ENCODE measurements around the gene RASD2.
A peak's percentile ranks its signal among the peaks of the same experiment; 100 is the strongest.

The RASD2 gene

DNA sequence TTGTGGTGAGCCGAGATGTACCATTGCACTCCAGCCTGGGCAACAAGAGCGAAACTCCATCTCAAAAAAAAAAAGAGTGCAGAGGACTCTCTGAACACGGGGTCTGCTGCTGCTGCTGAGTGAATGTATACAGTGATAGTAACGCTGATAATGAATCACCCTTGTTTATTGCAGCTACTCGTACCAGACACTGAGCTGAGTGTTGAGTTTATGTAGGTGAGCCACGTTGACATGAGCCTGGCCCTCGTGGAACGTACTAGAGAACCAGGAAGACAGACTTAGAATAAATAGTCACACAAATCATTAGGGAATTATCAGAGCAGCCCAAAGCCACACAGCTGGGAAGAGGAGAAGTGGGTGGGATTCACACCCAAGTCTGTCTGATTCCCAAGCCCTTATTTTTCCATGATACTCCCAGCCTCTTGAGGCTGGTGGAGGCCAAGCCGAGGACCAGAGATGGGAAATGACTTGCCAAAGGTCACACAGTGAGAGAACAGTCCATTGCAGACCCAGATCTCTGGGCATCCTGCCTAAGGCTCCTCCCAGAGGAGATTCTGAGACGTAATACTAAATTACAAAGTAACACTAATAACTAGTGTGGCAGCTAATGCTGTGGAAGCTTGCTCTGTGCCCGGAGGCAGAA is 41.7 kb downstream of the RASD2 start:
- DNase-seq: no peak

- peak in 48 of 56 donors; percentile 11 to 72 (median 34) for DNase-seq
Observed at GRCh38 chr22:35582861-35583670, 42.4 kb downstream of the RASD2 start.

DNA sequence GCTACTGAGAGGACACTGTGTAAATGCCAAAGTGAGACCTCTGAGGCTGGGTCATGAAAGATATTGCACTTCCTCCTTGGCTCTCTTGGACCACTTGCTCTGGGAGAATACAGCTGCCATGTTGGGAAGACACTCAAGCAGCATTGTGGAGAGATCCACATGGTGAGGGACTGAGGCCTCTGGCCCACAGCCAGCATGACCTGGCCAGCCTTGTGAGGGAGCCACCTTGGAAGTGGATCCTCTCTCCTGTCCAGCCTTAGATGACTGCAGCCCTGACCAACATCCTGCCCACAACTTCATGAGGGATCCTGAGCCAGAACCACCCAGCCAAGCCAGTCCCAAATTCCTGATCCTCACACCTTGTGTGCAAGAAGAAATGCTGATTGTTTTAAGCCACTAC is 46.1 kb downstream of the RASD2 start:
- DNase-seq: no peak

DNA sequence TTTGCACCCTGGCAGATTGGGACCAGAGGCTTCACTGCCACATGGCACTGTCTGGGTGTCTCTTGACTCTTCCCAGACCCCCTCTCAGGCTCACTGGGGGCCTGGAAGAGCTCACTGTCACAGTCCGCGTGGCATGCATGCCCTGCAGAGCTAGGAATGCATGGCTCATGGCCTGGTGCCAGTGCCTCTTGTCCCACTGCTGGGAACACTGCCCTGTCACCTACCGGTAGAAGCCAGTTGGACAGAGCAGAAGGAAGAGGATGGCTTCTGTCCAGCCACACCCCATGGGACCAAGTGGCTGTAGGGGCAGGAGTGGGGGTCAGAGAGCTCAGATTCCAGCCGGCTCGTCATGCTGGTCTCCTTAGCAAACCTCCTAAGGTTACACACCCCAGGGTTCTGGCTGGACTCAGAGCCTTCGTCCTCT is 46.8 kb downstream of the RASD2 start:
- DNase-seq: peak in 14 of 56 donors; percentile 5 to 51 (median 27)

GRCh38 chr22:35587896-35588295 is 47.3 kb downstream of the RASD2 start:
- no peak for DNase-seq

DNA sequence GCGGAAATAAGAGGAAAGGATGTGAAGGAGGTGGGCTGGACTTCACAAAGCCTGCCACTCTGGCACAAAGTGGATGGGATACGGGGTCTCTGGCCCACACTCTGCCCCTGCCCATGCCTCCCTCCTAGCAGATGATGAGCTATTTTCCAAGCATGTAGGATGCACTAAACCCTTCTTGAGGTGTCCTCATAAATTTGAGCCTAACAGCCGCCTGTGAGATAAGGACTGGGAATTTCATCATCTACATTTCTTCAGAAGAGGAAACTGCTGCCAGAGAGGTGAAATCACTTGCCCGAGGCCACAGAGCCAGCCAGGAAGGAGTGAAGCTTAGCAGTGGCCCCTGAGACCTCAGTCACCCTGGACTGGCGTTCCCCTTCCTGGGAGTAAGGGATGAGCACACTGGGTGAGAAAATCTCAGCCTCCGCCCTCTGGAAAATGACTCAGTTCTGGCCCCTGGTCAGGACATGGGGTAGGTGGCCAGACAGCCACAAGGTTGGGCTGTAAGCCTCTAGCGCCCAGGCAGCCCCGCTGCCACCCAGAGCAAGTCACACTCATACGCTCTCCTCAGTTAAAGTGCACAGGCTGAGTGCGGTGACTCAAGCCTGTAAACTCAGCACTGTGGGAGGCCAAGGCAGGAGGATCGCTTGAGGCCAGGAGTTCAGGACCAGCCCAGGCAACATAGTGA is 48.6 kb downstream of the RASD2 start:
- DNase-seq: no peak

- DNase-seq: no peak
Observed at GRCh38 chr22:35589756-35590093, 49.1 kb downstream of the RASD2 start.

DNA sequence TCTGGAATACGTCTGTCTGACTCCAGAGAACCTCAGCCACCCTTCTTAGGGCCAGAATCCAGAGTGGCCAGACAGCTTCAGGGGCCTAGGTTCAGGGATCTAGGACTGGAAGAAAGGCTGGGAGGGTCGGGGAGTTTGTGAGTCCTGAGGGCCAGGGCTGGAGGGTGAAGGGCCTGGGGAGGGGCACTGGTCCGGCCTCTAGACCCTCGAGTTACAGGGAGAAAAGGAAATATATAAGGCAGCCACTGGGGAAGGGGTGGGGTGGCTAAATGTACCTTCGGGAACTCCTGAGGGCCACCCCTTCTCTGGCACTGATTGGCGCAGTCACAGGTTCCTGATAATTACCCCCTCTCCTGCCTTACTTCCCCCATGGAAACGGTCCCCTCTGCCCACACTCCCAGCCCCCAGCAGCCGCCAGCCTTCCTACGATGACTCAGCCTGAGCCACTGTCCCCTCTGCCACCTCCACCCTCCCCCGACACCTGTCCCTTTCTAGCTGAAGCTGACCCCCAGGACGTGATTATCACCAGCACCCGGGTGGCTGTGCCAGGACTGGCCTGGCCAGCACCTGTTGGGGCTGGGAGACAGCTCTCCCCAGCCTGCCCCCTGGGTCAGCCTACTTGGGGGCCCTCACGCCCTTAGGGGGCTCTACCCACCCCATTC is 50.1 kb downstream of the RASD2 start:
- DNase-seq: no peak

- DNase-seq: no peak
Observed at GRCh38 chr22:35591714-35592417, 51.2 kb downstream of the RASD2 start.

- DNase-seq: no peak
Observed at GRCh38 chr22:35592418-35592967, 51.9 kb downstream of the RASD2 start.

DNA sequence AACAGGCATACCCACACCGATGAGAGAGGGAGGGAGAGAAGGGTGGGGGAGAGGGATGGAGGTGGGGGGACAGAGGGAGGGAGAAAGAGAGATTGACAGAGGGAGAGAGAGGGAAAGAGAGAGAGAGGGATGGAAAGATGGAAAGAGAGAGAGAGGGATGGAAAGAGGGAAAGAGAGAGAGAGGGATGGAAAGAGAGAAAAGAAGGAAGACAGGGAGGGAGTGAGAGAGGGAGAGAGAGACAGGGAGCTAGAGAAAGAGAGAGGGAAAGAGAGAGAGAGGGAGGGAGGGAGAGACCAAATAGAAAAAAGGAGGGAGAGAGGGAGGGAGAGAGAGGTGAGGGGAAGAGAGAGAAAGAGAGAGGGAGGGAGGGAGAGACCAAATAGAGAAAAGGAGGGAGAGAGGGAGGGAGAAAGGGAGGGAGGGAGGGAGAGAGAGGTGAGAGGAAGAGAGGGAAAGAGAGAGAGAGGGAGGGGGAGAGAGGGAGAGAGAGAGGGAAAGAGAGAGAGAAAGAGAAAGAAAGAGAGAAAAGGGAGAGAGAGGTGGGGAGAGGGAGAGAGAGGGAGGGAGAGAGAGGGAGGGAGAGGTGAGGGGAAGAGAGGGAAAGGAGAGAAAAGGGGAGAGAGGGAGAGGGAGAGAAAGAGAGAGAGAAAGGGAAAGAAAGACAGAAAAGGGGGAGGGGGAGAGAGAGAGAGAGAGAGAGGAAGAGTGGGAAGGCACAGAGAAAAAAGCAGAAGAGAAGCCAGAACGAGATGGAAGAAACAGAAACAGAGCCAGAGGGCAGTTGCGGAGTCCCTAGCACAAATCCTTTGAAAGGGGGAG is 52.6 kb downstream of the RASD2 start:
- no peak for DNase-seq

DNA sequence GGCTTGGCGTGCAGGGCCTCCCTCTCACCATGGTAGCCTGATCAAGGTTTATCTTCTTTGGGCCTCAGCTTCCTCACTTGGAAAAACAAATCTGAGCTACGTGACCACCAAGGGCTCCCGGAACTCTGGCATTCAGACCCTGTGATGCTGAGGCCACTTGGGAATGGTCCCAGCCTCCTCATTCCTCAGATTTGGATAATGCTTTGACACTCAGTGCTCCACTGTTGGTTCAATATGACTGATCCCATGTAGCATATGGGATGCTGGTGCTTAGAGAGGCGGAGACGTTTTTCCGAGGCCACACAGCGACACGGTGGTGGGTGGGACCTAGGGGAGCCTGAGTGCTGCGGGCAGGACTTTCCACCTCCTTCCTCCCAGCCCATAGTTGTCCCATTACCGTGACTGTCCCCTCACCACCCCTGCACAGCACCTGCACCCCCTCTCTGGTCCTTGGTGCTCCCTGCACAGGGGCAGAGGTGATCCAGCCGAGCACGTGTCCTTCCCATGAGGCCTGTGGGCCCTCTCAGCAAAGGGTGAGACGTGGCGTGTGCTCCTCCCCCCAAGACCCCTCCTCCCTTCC is 53.4 kb downstream of the RASD2 start:
- DNase-seq: no peak

DNA sequence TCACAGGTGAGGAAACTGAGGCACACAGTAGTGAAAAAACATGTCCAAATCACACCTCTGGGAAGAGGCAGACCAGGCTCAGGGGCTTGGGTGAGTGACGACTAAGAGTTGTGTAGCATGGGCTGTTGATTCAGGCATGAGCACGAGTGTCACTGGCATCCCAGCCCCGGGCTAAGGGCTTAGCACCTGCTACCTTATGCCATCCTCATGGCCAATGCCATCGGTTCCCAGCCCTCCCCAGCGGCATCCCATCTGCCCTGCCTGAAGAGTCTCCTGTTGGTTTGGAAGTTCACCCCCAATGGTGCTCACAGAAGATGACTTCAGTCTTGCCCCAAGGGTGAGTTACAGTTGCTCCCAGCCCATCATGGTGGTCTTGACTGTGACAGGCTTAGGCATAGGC is 54.1 kb downstream of the RASD2 start:
- DNase-seq: no peak

GRCh38 chr22:35596821-35597220 is 56.2 kb downstream of the RASD2 start:
- peak in 2 of 56 donors; percentile 6 to 34 for DNase-seq

- DNase-seq: no peak
Observed at GRCh38 chr22:35597692-35598395, 57.2 kb downstream of the RASD2 start.

GRCh38 chr22:35598396-35598710 is 57.7 kb downstream of the RASD2 start:
- no peak for DNase-seq

DNA sequence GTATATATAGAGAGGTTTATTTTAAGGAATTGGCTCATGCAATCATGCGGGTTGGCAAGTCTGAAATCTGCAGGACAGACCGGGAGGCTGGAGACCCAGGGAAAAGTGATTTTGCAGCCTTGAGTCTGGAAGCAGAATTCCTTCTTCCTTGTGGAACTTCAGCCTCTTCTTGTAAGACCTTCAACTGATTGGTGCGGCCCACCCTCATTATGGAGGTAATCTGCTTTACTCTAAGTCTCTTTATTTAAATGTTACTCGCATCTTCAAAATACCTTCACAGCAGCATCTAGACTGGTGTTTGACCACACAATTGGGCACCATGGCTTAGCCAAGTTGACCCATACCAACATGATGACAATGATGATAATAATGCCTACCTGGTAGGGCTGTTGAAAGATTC is 58.7 kb downstream of the RASD2 start:
- no peak for DNase-seq

DNA sequence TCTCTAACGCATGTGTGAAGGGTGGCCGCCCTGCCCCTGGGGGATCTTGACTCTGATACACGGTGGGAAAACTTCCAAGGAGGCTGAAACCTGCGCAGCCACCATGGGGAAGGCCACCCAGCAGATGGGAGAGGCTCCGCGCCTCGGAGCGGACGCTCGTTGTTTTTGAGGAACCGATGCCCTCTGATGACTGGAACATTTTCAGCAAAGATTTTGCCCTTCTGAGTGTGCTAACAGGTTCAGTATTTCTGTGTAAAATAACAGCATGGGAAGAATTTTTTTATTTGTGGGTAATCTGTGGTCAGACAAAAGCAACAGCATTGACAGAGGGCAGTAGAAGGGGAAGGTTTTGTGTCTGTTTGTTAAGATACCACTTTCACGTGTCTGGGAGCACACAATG is 59.8 kb downstream of the RASD2 start:
- no peak for DNase-seq

- no peak for DNase-seq
Observed at GRCh38 chr22:35601013-35601580, 60.5 kb downstream of the RASD2 start.
